ENCODE measurements around the gene SLC19A1. TPM values are rescaled to one million over a fixed set of nuclear protein-coding genes. Genes with fewer than 3 reads are reported as not detected.
A peak's percentile ranks its signal among the peaks of the same experiment; 100 is the strongest.
"Not testable (repeated sequence)": the region's sequence is repeated elsewhere in the genome, so short reads cannot be mapped to it uniquely, and the experiment has no call there.

The SLC19A1 gene
- total RNA-seq, 2 donors from 2014 or later = 5.4 to 8.6 TPM

- intact Hi-C loops (cut with DNase I); DNase-seq; ATAC-seq: not testable (repeated sequence)
These were observed 39.0 kb downstream of the SLC19A1 start for GRCh38 chr21:45503226-45503625.

DNA sequence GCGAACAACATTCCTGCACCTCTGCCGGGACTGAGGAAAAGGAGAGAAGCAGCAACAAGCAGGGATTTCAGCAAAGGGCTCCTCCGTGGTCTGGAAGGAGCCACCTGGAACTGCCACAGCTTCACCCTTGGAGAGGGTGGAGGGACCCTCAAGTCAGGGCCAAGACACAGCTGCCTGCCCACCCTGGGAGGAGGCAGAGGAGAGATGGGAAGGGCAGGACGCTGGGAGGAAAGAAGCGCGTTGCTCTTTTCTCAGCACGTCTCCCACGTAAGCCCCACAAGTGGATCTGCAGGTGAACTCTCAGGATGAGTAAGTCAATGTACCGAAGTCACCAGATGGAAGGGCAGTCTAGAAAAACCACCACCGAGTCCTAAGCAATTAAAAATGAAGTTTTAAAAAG lies 39.6 kb downstream of the SLC19A1 start:
- ATAC-seq (no peak), DNase-seq (no peak)
- intact Hi-C loops (cut with DNase I) = no loop called here

DNA sequence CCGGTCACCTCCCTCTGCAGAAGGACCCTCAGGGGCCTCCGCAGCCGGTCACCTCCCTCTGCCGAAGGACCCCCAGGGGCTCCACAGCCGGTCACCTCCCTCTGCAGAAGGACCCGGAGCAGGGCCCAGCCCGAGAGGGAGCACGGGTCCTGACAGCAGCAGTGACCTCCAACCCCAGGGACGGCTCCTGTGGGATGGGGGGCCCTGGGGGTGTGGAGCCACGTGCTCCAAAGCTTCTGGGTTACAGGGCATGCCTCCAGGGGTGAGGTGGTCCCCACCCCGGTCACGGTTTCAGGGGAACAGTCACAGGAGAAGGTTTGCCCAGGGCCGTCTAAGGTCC lies 40.3 kb downstream of the SLC19A1 start:
- ATAC-seq (no peak), DNase-seq (no peak)

DNA sequence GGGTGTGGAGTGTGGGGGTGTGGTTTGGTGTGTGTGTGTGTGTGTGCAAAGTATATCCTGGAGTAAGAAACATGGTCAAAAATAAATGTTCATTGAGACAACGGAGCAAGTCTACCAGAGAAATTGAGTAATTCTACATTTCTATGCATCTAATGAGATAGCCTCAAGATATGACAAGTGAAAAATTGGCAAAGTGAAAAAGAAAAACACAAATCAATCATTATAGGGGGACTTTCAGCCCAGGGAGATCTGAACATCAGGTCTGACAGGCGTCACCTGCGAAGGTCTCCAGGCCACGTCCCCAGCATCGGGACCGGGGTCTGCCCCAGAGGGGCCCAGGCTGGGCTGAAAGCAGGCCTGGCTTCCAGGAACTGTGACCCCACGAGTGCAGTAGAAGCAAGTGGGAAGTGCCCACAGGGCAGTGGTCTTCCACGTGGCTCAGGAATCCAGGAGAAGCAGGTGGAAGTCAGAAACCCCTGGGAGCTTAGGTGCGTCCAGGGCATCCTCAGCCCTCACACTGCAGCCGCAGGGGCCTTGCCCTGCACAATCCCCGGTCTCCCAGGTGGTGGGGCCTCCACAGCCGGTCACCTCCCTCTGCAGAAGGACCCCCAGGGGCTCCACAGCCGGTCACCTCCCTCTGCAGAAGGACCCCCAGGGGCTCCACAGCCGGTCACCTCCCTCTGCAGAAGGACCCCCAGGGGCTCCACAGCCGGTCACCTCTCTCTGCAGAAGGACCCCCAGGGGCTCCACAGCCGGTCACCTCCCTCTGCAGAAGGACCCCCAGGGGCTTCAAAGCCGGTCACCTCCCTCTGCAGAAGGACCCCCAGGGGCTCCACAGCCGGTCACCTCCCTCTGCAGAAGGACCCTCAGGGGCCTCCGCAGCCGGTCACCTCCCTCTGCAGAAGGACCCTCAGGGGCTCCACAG lies 40.9 kb downstream of the SLC19A1 start:
- intact Hi-C loops (cut with DNase I); ATAC-seq; DNase-seq: not testable (repeated sequence)

More for the DNA sequence above, 40.3 kb downstream of the SLC19A1 start:
- intact Hi-C loops (cut with DNase I) = no loop called here

- DNase-seq (peak; percentile 11), ATAC-seq (peak in 1 of 2 donors; percentile 4)
- intact Hi-C loops (cut with DNase I) = no loop called here
These were observed 42.2 kb downstream of the SLC19A1 start for GRCh38 chr21:45499970-45500577.

GRCh38 chr21:45499201-45499750 lies 43.0 kb downstream of the SLC19A1 start:
- intact Hi-C loops (cut with DNase I) = no loop called here
- DNase-seq (peak; percentile 12), ATAC-seq (no peak)

DNA sequence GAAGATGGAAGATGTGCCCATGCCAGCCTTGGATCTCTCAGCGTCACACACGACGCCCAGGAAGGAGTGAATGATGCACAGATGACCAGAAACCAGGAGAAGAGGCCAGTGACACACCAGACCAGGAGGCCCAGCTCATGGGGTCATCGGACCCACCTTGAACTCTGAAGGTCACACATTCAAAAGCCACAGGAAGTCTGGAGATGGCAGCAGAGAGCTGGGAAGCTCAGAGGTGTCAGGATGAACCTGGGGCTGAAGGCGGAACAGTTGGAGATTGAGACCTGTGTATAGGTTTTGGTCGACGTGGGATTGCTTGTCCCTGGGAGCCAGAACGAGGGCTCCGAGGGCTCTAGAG lies 43.6 kb downstream of the SLC19A1 start:
- DNase-seq (no peak), ATAC-seq (no peak)
- intact Hi-C loops (cut with DNase I) = no loop called here

DNA sequence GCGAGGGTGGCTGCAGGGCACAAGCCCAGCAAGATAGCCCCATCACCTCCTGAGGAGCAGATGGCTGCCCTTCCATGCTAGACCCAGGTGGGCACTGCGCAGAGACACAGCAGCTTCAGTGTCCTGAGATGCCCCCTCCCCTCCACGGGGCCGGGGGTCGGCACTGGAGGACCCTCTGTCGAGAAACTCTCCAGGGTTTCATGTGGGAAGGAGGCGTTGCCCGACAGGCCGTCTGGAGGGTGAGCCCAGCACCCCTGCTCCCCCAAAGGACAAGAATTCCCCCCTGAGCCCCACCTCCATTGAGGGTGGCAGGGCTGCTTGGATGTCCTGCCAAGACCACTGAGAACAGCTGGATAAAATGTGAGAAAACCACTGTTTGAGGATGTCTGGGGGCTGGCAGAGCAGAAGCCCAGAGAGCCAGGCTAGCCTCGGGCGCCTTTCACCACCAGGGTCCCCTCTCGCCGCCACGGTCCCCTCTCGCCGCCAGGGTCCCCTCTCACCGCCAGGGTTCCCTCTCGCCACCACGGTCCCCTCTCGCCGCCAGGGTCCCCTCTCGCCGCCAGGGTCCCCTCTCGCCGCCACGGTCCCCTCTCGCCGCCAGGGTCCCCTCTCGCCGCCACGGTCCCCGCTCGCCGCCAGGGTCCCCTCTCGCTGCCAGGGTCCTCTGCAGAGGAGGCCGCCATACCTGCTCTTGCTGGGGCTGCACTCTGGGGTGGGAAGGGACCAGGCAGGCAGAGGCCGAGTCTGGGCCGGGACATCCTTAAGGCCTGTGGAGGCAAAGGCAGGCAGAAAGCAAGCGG lies 44.2 kb downstream of the SLC19A1 start:
- DNase-seq (no peak), ATAC-seq (no peak)
- intact Hi-C loops (cut with DNase I) = no loop called here

DNA sequence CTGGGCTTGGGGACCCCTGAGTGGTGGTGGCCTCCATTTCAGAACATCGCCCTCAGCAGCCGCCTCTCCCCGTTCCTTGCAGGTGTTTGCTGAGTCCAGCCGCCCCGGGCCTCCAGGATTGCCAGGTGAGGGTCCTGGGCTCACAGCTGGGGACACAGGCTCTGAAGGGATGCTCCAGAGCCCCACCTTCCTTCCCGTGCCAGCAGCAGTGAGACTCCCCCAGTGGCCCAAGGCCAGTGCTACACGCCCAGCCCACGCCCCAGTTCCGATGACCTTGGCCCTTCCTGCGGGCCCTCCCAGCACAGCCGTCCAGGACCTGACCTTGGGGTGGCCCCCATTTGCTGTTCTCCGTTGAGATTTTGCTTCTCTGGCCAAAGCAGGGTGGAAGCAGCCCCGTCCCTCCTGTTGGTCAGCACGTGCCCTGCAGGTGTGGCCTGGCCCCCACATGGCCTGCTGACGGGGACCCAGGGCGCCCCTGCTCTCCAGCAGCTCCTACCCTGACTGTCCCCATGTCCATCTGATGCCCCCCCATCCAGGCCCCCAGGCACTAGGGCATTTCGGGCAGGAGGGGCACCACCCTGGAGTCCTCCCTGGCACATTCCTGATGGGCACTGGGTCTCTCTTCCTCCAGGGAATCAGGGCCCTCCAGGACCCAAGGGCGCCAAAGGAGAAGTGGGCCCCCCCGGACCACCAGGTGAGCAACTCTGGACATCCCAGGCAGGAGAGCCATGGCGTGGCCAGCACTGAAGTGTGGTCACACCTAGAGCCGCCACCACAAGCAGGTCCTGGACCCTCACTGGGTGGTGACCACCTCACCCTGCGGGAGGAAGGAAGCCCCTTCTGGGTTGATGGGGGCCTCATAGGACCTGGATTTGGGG lies 45.0 kb downstream of the SLC19A1 start:
- peak; percentile 22 for DNase-seq
- no peak for ATAC-seq
- intact Hi-C loops (cut with DNase I) = no loop called here

DNA sequence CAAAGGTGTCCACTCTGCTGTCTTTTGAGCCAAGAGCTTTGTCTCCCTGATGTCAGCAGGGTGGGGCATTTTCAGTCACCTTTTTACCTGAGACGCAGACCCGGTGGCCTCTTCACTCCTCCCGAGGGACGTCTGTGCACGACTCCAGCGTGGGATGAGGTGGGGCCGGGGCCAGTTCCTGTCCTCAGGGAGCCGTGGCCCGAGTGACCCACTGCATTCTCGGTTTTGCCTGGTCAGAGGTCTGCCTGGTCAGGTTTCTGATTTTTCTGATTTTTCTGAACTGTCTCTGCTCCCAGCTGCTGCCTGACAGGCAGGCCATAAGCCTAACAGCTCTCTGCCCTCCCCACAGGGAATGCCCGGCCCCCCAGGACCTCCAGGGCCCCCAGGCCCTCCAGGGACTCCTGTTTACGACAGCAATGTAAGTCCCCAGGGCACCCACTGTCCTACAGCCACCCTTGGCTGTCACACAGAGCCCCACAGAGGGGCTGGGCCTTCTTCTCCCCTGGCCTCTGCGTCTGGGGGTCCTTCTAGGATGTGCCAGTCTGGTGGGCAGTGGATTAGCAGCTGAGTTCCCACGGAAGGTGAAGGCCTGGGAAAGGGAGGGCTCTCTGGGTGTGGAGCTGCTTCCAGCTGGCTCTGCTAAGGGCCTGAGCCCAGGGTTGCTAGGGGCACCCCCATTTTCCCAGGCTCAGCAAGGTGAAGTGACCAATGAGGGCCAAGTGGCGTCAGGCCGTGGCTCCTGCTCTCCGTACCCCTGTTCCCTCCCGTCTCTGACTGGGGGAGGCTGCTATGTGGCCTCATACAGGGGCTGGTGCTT lies 45.9 kb downstream of the SLC19A1 start:
- intact Hi-C loops (cut with DNase I) = no loop called here
- DNase-seq = peak; percentile 14
- no peak for ATAC-seq

DNA sequence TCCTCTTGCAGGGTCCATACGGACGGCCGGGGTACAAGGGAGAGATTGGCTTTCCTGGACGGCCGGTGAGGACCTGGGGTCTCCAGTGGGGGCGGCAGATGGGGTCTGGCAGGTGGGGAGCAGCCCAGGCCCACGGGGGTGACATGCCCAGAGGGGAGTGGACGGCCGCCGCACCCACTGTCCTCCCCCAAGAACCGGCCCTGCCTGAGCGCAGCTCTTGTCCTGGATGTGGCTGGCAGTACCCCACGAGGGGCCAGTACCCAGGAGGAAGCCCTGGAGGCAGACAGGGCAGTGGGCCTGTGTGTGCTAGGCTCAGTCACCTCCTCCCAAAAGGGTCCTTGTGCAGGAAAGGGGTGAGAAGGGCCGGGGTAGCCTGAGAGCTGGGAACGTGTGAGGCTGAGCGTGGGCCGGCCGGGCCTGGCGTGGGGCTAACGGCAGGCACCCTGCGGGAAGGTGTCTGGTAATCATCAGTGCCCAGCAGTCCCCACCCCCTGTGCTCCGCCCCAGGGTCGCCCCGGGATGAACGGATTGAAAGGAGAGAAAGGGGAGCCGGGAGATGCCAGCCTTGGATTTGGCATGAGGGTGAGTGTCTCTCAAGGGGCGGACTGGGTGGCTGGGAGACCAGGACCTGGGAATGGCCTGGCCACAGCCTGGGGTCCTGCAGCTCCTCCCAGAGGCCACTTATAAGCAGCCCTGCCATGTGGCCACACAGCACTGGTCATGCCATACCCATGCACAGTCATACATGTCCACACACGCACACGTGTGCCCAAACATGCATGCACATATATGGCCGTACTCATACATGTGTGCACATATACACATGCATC lies 47.2 kb downstream of the SLC19A1 start:
- peak; percentile 17 for DNase-seq
- no peak for ATAC-seq
- intact Hi-C loops (cut with DNase I) = no loop called here

GRCh38 chr21:45494135-45494850 lies 47.9 kb downstream of the SLC19A1 start:
- ATAC-seq = no peak
- intact Hi-C loops (cut with DNase I) = no loop called here

GRCh38 chr21:45493401-45494001 lies 48.7 kb downstream of the SLC19A1 start:
- no peak for ATAC-seq
- DNase-seq = no peak
- intact Hi-C loops (cut with DNase I) = no loop called here

More at GRCh38 chr21:45494135-45494850, 47.9 kb downstream of the SLC19A1 start:
- no peak for DNase-seq

DNA sequence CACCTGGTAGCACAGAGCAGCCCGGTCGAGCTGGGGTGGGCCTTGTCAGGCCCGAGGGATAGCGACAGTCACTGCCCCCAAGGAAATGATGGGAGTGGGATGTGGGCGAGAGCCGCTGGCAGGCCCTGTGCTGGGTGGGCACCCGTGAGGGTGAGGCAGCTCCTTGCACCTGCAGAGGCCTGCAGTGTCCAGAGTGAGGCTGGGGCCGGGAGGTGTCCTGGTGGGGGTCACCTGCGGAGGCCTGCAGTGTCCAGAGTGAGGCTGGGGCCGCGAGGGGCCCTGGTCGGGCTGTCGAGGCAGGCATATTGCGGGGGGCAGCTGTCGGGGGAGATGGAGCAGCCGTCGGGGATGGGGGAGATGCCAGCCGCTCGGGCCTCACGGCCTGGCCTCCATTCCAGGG lies 49.5 kb downstream of the SLC19A1 start:
- intact Hi-C loops (cut with DNase I) = no loop called here
- DNase-seq = no peak
- ATAC-seq = no peak

GRCh38 chr21:45491623-45492022 lies 50.6 kb downstream of the SLC19A1 start:
- ATAC-seq = no peak
- intact Hi-C loops (cut with DNase I) = no loop called here
- DNase-seq = no peak

- intact Hi-C loops (cut with DNase I) = no loop called here
- no peak for ATAC-seq
- DNase-seq = no peak
These were observed 51.2 kb downstream of the SLC19A1 start for GRCh38 chr21:45491056-45491455.

Measured in left cardiac atrium (tissue), 4 donors.